T-helper 1 cell (primary cell): Measurements from ENCODE around the gene GBA2.

Source experiments
- DNase-seq, 5 donors: peaks; one replicate each; pipeline ENCODE4 v3.0.0-alpha.2; 2012 to 2020

Gene GBA2

DNA sequence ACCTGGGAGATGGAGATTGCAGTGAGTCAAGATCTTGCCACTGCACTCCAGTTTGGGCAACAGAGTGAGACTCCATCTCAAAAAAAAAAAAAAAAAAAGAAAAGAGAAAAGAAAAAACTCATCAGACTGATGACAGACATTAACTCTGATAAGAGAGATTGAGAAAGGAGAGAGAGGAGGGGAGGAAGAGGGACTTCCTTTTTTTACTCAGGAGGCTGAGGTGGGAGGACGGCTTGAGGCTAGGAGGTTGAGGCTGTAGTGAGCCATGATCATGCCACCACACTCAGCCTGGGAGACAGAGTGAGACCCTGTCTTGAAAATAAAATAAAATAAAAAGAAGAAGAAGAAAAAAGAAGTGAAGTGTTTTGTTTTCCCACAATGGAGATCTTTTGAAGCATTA is 14.8 kb upstream of the GBA2 start:
- no peak for DNase-seq

GRCh38 chr9:35763181-35763580 is 14.2 kb upstream of the GBA2 start:
- DNase-seq, result no peak

DNA sequence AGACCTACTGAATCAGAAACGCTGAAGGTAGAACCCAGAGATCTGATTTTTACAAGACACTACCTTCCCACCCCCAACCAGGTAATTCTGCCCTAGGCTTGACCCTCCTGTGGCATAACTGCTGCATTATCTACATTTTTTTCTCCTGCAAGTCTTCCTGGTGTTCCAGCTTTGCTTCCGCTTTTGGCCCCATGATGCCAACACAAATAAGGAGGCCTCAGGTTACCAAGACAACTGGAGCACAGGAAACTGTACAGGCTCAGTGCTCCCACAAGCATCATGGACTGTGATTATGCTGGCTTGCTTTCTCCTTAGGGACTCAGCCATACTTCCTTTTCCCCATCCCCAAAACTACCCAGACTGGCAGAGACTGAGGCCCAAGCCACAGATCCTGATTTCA is 11.6 kb upstream of the GBA2 start:
- DNase-seq, result no peak

GRCh38 chr9:35759795-35760194 is 10.8 kb upstream of the GBA2 start:
- no peak for DNase-seq

DNA sequence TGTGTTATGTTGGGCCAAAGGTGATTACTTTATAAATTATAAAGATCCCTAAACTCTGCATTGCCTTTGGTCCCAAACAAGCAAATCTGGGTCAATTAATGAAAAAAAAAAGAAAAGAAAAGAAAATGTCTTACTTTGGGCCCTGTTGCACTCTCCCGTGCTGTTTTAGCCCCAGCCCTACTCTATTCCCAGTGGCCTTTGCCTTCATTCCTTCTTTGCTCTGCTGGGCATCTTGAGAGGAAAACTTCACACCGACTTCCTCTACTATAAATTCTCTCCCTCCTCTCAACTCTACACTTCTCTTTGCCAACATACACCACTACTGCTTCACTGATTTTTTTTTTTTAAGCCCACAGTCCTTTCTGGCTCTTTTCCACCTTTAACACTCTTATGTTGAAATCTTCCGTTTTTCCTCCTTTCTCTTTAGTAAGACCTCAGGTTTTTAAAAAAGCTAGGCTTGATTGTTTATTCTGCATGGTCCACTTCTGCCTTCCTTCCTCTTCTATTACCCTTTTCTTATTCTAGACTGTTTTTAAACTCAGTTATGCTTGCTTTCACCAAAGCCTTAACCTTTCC is 9.5 kb upstream of the GBA2 start:
- no peak for DNase-seq

DNA sequence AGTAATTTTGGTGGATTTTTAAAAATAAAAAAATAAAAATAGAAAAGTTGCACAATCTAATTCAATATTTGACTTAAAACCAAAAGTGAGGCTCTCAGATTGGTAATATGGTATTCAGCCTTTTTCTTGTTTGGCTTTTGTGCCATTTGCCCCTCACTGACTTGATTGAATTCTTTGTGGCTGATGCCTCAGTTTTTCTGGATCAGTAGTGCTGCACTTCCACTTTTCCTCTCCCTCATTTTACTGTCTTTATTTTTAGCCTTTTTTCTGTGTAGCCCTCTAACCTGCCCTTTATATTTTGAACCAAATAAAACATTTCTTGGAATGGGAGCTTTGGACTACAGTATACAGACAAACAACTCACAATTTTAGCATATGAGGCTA is 8.9 kb upstream of the GBA2 start:
- DNase-seq, result no peak

DNA sequence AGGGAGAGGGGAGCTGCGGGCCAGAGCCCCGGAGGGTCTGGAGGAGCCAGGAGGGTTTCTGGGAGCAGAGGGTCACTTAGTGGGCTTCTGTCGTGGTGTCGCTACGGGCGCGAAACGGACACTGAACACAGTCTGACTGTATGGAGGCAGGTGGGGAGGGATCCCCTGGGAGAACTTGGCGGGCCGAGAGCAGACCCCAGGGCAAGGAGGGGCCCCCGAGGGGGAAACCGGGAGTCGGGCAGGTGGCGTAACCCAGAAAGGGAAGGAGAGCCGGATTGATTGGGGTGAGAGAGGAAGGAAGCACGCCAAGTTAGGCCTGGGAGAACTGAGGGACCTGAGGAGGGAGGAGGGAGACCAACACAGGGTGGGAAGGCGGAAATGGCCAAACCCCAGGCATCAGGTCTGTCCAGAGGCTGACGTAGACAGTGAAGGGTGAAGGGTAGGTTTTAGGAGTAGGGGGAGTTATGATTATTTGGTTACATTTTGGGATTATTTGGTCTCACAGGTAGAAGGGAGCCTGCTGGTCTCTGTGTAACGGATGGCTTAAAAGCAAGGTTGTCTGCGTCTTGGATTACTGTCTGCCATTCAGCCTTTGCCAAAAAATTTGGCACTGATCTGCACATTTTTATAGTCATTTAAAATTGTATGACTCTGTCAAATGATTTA is 8.3 kb upstream of the GBA2 start:
- DNase-seq, result peak in 1 of 5 donors; percentile 34

GRCh38 chr9:35756275-35757225 is 7.5 kb upstream of the GBA2 start:
- peak; percentile 45 to 80 (median 62) for DNase-seq

GRCh38 chr9:35755071-35755470 is 6.0 kb upstream of the GBA2 start:
- no peak for DNase-seq

- no peak for DNase-seq
Measured at GRCh38 chr9:35754264-35754663, 5.2 kb upstream of the GBA2 start, which contains the start of gene MSMP. MSMP (minus strand) TSS chr9:35754276; CDS start chr9:35754129, 147 bp downstream.

- DNase-seq, result no peak
Measured at GRCh38 chr9:35753466-35753865, 4.4 kb upstream of the GBA2 start.

DNA sequence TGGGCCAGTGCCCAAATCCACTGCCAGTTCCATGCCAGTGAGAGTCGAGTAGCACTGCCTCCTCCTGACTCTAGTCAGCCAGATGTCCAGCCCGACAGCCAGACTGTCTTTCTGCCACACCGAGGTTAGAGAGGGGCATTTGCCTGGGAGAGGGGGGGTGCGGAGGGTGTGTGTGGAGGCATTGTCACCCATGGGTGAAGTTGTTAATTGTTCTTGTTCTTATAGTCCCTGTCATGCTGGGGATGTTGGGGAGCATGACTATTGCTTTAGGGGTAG is 1.2 kb upstream of the GBA2 start:
- no peak for DNase-seq

- peak in 3 of 5 donors; percentile 34 to 51 (median 38) for DNase-seq
Measured at GRCh38 chr9:35749515-35750255, 657 bp upstream of the GBA2 start.

DNA sequence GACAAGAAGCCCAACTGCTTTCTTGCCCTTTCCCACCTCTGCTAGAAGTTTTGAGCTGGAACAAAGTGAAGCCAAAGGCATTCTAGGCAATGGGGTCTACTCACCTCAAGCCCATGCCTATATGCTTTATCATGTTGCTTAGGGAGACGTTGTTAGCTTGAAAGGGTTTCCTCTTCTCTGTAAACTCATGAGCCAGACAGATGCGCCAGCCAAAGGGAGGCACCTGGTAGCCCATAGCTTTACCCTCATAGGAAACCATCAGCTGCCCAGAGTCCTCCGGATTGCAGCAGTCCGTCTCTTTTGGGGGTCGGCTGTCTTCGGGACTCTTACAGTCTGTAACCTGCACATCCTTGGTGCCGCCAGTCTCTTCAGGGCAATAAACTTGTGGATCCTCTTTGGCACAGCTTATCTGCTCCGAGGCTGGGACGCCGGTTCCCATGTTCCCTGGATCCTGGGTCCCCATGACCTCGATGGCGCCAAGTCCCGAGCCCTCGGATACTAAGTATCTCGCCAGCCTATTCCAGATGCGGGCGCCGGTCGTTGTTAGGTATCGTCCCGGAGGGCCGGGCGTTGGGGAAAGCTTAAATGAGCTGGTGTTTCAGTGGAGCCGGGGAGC is 678 bp downstream of the GBA2 start:
- DNase-seq, result peak in 1 of 5 donors; percentile 19

GRCh38 chr9:35746583-35746982 is 2.4 kb downstream of the GBA2 start:
- DNase-seq, result no peak

- no peak for DNase-seq
Measured at GRCh38 chr9:35745569-35745968, 3.5 kb downstream of the GBA2 start.

DNA sequence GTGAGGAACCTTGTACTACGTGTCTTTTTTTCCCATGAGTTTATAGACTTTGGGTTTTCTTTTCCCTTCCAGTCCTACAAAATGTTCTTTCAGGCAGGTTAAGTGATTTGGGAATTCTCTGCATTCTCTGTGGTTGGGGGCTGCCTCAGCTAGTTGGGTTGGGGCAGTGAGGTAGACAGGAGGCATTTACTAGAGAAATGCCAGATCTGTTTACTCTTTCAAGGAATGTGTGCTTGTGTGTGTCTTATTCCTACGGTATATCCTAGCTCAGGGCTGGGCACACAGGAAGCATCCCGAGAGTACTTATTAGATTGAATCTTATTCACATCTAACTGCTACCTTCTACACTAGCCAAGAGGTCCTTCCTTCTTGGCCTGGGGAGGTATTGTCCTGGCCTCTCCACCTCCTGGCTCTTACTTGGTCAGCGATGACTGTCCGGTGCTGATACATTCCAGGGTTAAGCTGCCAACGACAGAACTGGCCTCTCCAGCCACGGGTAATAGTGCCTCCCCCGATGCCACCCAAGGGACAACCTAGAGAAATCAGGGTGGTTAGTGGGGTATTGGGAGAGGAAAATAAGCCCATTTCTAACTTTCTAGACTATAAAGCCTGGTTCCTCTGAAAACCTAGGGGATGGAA is 5.0 kb downstream of the GBA2 start:
- DNase-seq, result no peak

GRCh38 chr9:35743452-35743851 is 5.6 kb downstream of the GBA2 start:
- no peak for DNase-seq

DNA sequence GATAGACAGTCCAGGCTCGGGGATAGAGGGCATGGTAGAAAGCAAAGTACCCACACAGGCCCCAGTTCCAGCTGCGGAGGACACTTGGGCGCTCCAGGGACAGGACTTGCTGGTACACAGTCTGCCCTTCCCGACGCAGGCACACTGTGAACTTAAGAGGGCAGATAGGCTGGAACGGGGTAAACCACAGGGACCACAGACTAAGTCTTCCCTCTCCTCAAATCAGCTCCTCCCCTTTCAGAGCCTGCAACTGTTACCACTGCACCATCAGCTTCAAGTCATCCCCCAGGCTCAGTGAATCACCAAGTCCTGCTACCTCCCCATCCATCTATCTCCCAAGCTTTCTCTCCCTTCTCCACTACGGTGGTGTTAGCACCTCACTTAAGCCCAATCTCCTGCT is 7.3 kb downstream of the GBA2 start:
- no peak for DNase-seq

DNA sequence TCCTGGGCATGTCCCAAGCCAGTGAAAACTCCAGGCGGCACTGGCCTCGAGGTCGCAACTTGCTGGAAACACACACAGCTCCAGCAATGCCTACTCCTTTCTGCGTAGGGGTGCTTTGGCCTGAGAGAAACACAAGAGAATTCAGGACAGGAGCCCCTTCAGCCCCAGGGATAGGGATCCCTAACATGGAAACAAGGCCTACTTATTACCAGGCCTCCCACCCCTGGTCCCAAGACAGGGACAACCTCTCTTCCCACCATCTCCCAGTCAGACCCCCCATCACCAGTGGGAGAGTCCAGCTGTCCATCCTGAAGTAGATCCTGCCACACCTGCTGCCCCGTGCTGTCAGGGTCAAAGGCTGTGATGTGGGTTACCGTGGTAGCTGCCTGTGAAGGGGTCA is 8.8 kb downstream of the GBA2 start:
- no peak for DNase-seq

DNA sequence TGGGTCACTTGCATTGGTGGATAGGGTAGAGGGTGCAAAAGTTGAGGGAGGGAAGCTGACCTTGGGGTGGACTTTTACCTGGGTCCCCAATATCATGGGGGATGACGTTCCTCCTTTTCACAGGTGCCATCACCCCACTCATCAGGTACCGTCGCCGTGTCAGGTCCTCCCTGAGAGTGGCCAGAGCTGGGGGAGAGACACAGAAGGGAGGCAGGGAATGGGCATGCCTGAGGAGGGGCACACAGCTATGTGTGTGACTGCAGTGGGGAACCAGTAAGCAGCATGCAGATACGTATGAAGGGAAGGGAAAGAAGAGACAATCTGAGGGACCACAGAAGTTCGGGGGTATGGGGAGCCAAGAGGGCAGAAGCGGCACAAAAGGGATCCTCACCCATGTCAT is 10.1 kb downstream of the GBA2 start:
- no peak for DNase-seq

- no peak for DNase-seq
Measured at GRCh38 chr9:35738186-35738585, 10.8 kb downstream of the GBA2 start.
